Bronchial epithelial cell (primary cell): ENCODE results near the gene COMMD1. TPM values are rescaled to one million over a fixed set of nuclear protein-coding genes. Genes with fewer than 3 reads are reported as not detected.
"Not testable (repeated sequence)": the region's sequence is repeated elsewhere in the genome, so short reads cannot be mapped to it uniquely, and the experiment has no call there.

Source experiments
- DNase-seq: peaks from one replicate; pipeline ENCODE4 v3.0.0-alpha.2; 2010; ENCODE audit warnings: low read depth
- FAIRE-seq: peaks from 2 replicates; lab custom pipeline; 2011; peaks lifted over from hg19 to GRCh38; lab: Jason Lieb, UNC
- H3K27me3 ChIP-seq: 2 replicates; pipeline ENCODE4 v1.5.1; 2011; ENCODE audit warnings: low read length; ENCODE audit not compliant: control insufficient read depth, insufficient read depth
- H3K36me3 ChIP-seq: 2 replicates; pipeline ENCODE4 v1.5.1; 2011; ENCODE audit warnings: low read length; ENCODE audit not compliant: control insufficient read depth, insufficient read depth
- H3K4me3 ChIP-seq: 2 replicates; pipeline ENCODE4 v1.5.1; 2011; ENCODE audit warnings: mild to moderate bottlenecking, low read depth, low read length, control low read depth
- total RNA-seq: library from RNA; depleted of rRNA; stranded (reverse); fragments of >200 nt; gene quantifications from 2 replicates; pipeline ENCODE4 v1.2.1, GENCODE V29; 2014
- TF ChIP-seq, protein P1 (sequence below): IDR thresholded peaks from 2 replicates; pipeline ENCODE4 v1.5.1; 2011; ENCODE audit warnings: mild to moderate bottlenecking, moderate library complexity, low read length, control low read depth, inconsistent platforms; ENCODE audit not compliant: insufficient read depth, severe bottlenecking

The COMMD1 gene
- total RNA-seq, 1 donor from 2014 or later, result 30.5 TPM

DNA sequence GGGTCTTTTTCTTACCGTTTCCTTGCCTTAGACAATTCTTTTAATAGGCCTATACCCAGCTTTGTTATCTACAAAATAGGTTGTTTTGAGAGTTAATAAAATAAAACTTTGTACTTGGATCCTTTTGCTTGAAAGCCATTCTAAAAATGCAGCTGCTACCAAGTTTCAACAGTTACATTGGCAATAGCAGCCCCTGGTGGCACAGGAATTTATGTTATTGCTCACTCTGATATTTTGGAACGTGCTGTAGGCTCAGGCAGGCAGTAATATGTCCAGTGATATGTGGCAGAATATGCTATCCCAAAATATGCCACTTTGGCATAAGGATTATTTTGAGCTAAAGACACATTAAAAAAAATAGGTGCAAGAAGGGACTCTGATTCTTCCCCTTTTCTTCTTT, 6.7 kb upstream of the COMMD1 start:
- Histone ChIP-seq H3K27me3 (no peaks in the 10 kb centered on the region), H3K4me3 (no peak overlapping the region), H3K36me3 (no peaks in the 10 kb centered on the region)
- FAIRE-seq, result no peak
- DNase-seq, result peak; percentile 36
- TF ChIP-seq, protein P1, sequence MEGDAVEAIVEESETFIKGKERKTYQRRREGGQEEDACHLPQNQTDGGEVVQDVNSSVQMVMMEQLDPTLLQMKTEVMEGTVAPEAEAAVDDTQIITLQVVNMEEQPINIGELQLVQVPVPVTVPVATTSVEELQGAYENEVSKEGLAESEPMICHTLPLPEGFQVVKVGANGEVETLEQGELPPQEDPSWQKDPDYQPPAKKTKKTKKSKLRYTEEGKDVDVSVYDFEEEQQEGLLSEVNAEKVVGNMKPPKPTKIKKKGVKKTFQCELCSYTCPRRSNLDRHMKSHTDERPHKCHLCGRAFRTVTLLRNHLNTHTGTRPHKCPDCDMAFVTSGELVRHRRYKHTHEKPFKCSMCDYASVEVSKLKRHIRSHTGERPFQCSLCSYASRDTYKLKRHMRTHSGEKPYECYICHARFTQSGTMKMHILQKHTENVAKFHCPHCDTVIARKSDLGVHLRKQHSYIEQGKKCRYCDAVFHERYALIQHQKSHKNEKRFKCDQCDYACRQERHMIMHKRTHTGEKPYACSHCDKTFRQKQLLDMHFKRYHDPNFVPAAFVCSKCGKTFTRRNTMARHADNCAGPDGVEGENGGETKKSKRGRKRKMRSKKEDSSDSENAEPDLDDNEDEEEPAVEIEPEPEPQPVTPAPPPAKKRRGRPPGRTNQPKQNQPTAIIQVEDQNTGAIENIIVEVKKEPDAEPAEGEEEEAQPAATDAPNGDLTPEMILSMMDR, result peak; percentile 55

DNA sequence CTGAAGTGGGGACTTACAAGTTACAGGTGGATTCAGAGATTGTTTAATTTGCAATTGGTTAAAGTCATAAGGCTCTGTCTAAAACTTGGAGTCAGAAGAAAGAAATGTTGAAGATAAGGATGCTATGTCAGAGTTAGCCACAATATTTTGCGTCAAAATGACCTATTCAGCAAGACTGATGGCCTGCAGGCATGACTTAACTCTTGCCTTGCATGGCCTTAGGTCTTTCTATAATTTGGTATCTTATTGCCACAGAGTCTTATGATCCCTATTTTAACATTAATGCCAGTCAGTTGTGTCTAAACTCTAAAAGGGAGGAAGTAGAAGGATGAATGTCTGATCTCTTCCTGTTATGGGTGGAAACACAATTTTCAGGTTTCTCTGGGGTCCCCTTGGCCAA, 5.2 kb upstream of the COMMD1 start:
- FAIRE-seq (no peak), DNase-seq (no peak)
- Histone ChIP-seq H3K27me3 (no peaks in the 10 kb centered on the region), H3K4me3 (no peak overlapping the region), H3K36me3 (no peaks in the 10 kb centered on the region)
- TF ChIP-seq, protein P1, result no peak

DNA sequence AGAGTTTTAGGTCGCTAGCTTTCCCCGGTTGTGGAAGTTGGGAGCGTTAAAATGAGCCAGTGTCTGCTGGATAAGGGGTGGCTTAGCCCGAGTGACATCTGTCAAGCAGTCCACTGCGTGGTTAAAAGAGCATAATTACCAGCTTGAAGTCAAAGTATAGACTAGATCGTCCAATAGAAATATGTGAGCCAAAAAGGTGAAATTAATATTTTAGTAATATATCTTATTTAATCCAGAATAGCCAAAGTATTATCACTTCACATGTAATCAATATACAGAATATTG, 654 bp downstream of the COMMD1 start:
- DNase-seq, result no peak
- FAIRE-seq, result no peak
- no peaks in the 10 kb centered on the region for H3K36me3 ChIP-seq
- peak overlapping the region; percentile 84 for H3K4me3 ChIP-seq
- H3K27me3 ChIP-seq, result no peaks in the 10 kb centered on the region
- TF ChIP-seq, protein P1, result no peak

GRCh38 chr2:61909116-61909515, 3.6 kb downstream of the COMMD1 start:
- H3K4me3 ChIP-seq, result no peak overlapping the region
- DNase-seq (no peak), FAIRE-seq (no peak)
- no peaks in the 10 kb centered on the region for H3K36me3 ChIP-seq
- H3K27me3 ChIP-seq, result no peaks in the 10 kb centered on the region
- TF ChIP-seq, protein P1, result no peak

GRCh38 chr2:61910603-61911002, 5.1 kb downstream of the COMMD1 start:
- FAIRE-seq (no peak), DNase-seq (peak; percentile 37)
- TF ChIP-seq, protein P1, result no peak
- no peaks in the 10 kb centered on the region for H3K36me3 ChIP-seq
- H3K4me3 ChIP-seq, result no peak overlapping the region
- no peaks in the 10 kb centered on the region for H3K27me3 ChIP-seq

GRCh38 chr2:61911510-61911909, 6.0 kb downstream of the COMMD1 start:
- DNase-seq (peak; percentile 61), FAIRE-seq (no peak)
- no peak overlapping the region for H3K4me3 ChIP-seq
- H3K27me3 ChIP-seq, result no peaks in the 10 kb centered on the region
- H3K36me3 ChIP-seq, result no peaks in the 10 kb centered on the region
- TF ChIP-seq, protein P1, result peak; percentile 45

GRCh38 chr2:61914794-61915193, 9.3 kb downstream of the COMMD1 start:
- H3K27me3 ChIP-seq, DNase-seq, FAIRE-seq, H3K36me3 ChIP-seq, H3K4me3 ChIP-seq: not testable (repeated sequence)
